Measurements from ENCODE around the gene GRIN3B. TPM values are rescaled to one million over a fixed set of nuclear protein-coding genes. Genes with fewer than 3 reads are reported as not detected.
A peak's percentile ranks its signal among the peaks of the same experiment; 100 is the strongest.

Gene GRIN3B
- total and polyA plus RNA-seq, 2 of the 8 experiments (the other 6 are each of a cell fraction or from before 2014, with no cell fraction given), result 0.45 to 1.0 TPM

- ChIA-PET POLR2A (ENCODE audit: partially characterized antibody) (interaction anchor here (0.9 to 2.3 kb wide), 6 partner anchors 9 to 57 kb away, joined by 3 to 13 read pairs (median 6); partner anchors contain the start of gene WDR18), CTCF (ENCODE audit: partially characterized antibody) (interaction anchor here (0.6 to 3.3 kb wide), 27 partner anchors 9 to 791 kb away, joined by 3 to 62 read pairs (median 3); partner anchors contain the start of genes ARHGAP45 and WDR18)
- H3K79me1 ChIP-seq (ENCODE audit: low read depth, low read length), result no peaks in the 10 kb centered on the region
- no peak overlapping the region for H2BK12ac ChIP-seq (ENCODE audit: low read depth, low read length)
- no peak overlapping the region for H3K14ac ChIP-seq (ENCODE audit: insufficient read length)
- peaks cover 5 to 15% of the 10 kb centered on the region in 2 experiments for H3K9me3 ChIP-seq (ENCODE audit: insufficient read depth in 2 of 2, low read depth in 1 of 2, low read length in 1 of 2)
- H2AFZ ChIP-seq (ENCODE audit: low read length), result no peak overlapping the region
- H2BK5ac ChIP-seq (ENCODE audit: low read depth, low read length), result no peak overlapping the region
- H3K27me3 ChIP-seq (replicated peaks in 1 of 4; ENCODE audit: control insufficient read depth in 3 of 4, extremely low read depth in 1 of 4, insufficient read depth in 3 of 4, low read length in 3 of 4), result no peaks in the 10 kb centered on the region
- no peak overlapping the region for H3K4me3 ChIP-seq (ENCODE audit: extremely low read depth in 1 of 4, insufficient read depth in 2 of 4, low read depth in 3 of 4, low read length in 4 of 4)
- H3K4me1 ChIP-seq (replicated peaks in 1 of 4; ENCODE audit: control insufficient read depth in 3 of 4, insufficient read depth in 4 of 4, low read length in 3 of 4), result peaks cover 0 to 3% (median 0%) of the 10 kb centered on the region in 4 experiments; a peak in 1 of 7 replicates
- no peak overlapping the region for H4K5ac ChIP-seq (ENCODE audit: insufficient read length, low read depth, low read length)
- H3K23ac ChIP-seq (ENCODE audit: insufficient read length), result no peak overlapping the region
- H4K91ac ChIP-seq (replicated peaks; ENCODE audit: insufficient read length, low read length), result no peak overlapping the region
- peaks cover 12 to 56% (median 33%) of the 10 kb centered on the region in 4 experiments for H3K36me3 ChIP-seq (ENCODE audit: control insufficient read depth in 2 of 4, insufficient read depth in 4 of 4, low read length in 3 of 4)
- H3K27ac ChIP-seq (ENCODE audit: low read depth, low read length), result no peak overlapping the region
- no peak overlapping the region; the same call in 1 of the 2 replicates for H4K8ac ChIP-seq (ENCODE audit: extremely low read depth, insufficient read depth, low read length)
- no peak overlapping the region for H3K18ac ChIP-seq (ENCODE audit: extremely low read depth, low read length)
- no peak overlapping the region for H3K4me2 ChIP-seq (ENCODE audit: insufficient read depth in 1 of 2, low read depth in 2 of 2, low read length in 2 of 2)
- H2BK15ac ChIP-seq (ENCODE audit: low read length), result no peak overlapping the region
- TF ChIP-seq CHD1 (IDR thresholded peaks at IDR 0.05; ENCODE audit: low read depth, low read length) (no peak), TCF12 (IDR thresholded peaks at IDR 0.05; ENCODE audit: low read depth, low read length) (peak; percentile 50; the same call in 1 of the 2 replicates), RAD21 (IDR thresholded peaks at IDR 0.05 in 1 of 2, conservative IDR thresholded peaks at IDR 0.05 in 1 of 2; ENCODE audit: low read depth in 2 of 2, low read length in 2 of 2) (peak; percentile 46 to 63), HDAC6 (IDR thresholded peaks at IDR 0.05; ENCODE audit: low read depth, low read length) (no peak), RFX5 (IDR thresholded peaks at IDR 0.05; ENCODE audit: borderline replicate concordance, low read depth, low read length) (no peak), TEAD4 (IDR thresholded peaks at IDR 0.05; ENCODE audit: low read depth, low read length) (no peak), CTCF (IDR thresholded peaks at IDR 0.05; ENCODE audit: control extremely low read depth in 1 of 3, insufficient read depth in 1 of 3, low read depth in 1 of 3, low read length in 3 of 3) (peak; percentile 79 to 90 (median 79))
- no peak overlapping the region for H2BK20ac ChIP-seq (ENCODE audit: low read length)
- no peak overlapping the region for H3K9ac ChIP-seq (replicated peaks in 1 of 4; ENCODE audit: extremely low read depth in 1 of 4, low read depth in 3 of 4, low read length in 3 of 4)
- no peaks in the 10 kb centered on the region for H4K20me1 ChIP-seq (replicated peaks in 1 of 2; ENCODE audit: control insufficient read depth in 1 of 2, insufficient read depth in 2 of 2, low read length in 2 of 2)
- 89% methylated on average over 14 of the region's 14 CpGs; no CpG with 5 or more reads in 1 of the 2 experiments for WGBS, 2 experiments (ENCODE audit: extremely low coverage in 1 of 2, insufficient coverage in 1 of 2, insufficient read length in 1 of 2, insufficient replicate concordance in 2 of 2, low coverage in 1 of 2, low lambda C conversion rate in 2 of 2, missing lambda C conversion rate in 1 of 2)
- no peak overlapping the region for H2AK5ac ChIP-seq (ENCODE audit: low read depth, low read length)
- no peaks in the 10 kb centered on the region for H3K79me2 ChIP-seq (ENCODE audit: control insufficient read depth in 1 of 2, insufficient read depth in 2 of 2, low read length in 2 of 2)
- H3K4ac ChIP-seq (replicated peaks; ENCODE audit: insufficient read length, low read depth, low read length), result no peak overlapping the region
- no peak for FAIRE-seq
- no peaks in the 10 kb centered on the region for H3K23me2 ChIP-seq (ENCODE audit: low read depth, low read length)
- H2BK120ac ChIP-seq (replicated peaks; ENCODE audit: low read depth, low read length), result no peak overlapping the region
- H3K56ac ChIP-seq (replicated peaks; ENCODE audit: insufficient read length, low read depth, low read length), result no peak overlapping the region
- DNase-seq (ENCODE audit: low read depth in 1 of 2, low spot score in 2 of 2), result peak in 1 of 2 experiments; percentile 63
Observed at GRCh38 chr19:970695-971094, 29.5 kb upstream of the GRIN3B start.

Data from H1 (cell line).